GM19193 (cell line): ENCODE measurements around the gene KCNJ5.

Experiments
- POLR2A ChIP-seq: IDR thresholded peaks from 4 replicates; pipeline ENCODE4 v1.6.1; 2011; ENCODE audit not compliant: insufficient read depth, insufficient read length; ENCODE audit errors: extremely low read depth

KCNJ5 gene

GRCh38 chr11:128884703-128885338 lies 6.3 kb upstream of the KCNJ5 start:
- no peak for TF ChIP-seq POLR2A

- TF ChIP-seq POLR2A: no peak
Measured at GRCh38 chr11:128886406-128887124, 4.6 kb upstream of the KCNJ5 start.

- TF ChIP-seq POLR2A: no peak
Measured at GRCh38 chr11:128888034-128888985, 2.8 kb upstream of the KCNJ5 start.

- TF ChIP-seq POLR2A: no peak
Measured at GRCh38 chr11:128889657-128890213, 1.4 kb upstream of the KCNJ5 start.

- TF ChIP-seq POLR2A: no peak
Measured at GRCh38 chr11:128890216-128890542, 977 bp upstream of the KCNJ5 start.

- TF ChIP-seq POLR2A: no peak
Measured at GRCh38 chr11:128891913-128892398, 800 bp downstream of the KCNJ5 start.

- TF ChIP-seq POLR2A: no peak
Measured at GRCh38 chr11:128892866-128893565, 1.9 kb downstream of the KCNJ5 start.

GRCh38 chr11:128893578-128894285 lies 2.6 kb downstream of the KCNJ5 start:
- no peak for TF ChIP-seq POLR2A

GRCh38 chr11:128894286-128894681 lies 3.1 kb downstream of the KCNJ5 start:
- no peak for TF ChIP-seq POLR2A

- TF ChIP-seq POLR2A: no peak
Measured at GRCh38 chr11:128894685-128895084, 3.5 kb downstream of the KCNJ5 start.

- no peak for TF ChIP-seq POLR2A
Measured at GRCh38 chr11:128895526-128895925, 4.4 kb downstream of the KCNJ5 start.

GRCh38 chr11:128896356-128896755 lies 5.2 kb downstream of the KCNJ5 start:
- no peak for TF ChIP-seq POLR2A

GRCh38 chr11:128897826-128898225 lies 6.7 kb downstream of the KCNJ5 start:
- no peak for TF ChIP-seq POLR2A
